Central memory CD4-positive, alpha-beta T cell (primary cell): Measurements from ENCODE around the gene OR2D3.
"Not testable (repeated sequence)": the region's sequence is repeated elsewhere in the genome, so short reads cannot be mapped to it uniquely, and the experiment has no call there.

Experiments used
- DNase-seq: peaks from one replicate; pipeline ENCODE4 v3.0.0; 2022
- total RNA-seq, 3 experiments: gene quantifications; one replicate each; lab custom pipeline; 2026; lab: John Stamatoyannopoulos, UW

OR2D3 gene
- 0 reads per million in 3 experiments for total RNA-seq

DNA sequence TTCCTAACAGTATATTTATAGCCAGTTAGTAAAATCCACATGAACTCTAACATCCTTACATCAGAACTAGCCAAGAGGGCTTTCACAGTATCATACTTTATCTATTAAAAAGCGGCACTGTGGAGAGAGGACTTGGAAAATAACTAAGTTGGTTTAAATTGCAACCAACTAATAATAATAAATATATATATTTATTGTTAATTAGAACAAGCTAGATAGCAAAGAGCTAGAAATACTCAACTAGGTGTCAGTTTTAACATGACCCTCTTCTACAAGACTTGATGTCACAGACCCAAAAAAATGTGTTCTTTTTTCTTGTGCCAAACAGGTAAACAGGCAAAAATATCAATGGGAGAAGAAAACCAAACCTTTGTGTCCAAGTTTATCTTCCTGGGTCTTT lies at the start of gene OR2D3:
Gene OR2D3, plus strand, starts transcription at position 301 of the 400 bp plus-strand sequence. Its CDS starts 0 bp downstream, at position 301.
- no peak for DNase-seq

- DNase-seq: no peak
Observed at GRCh38 chr11:6871278-6871677, 49.5 kb upstream of the OR2D3 start.

- no peak for DNase-seq
Observed at GRCh38 chr11:6875761-6876160, 45.0 kb upstream of the OR2D3 start.

DNA sequence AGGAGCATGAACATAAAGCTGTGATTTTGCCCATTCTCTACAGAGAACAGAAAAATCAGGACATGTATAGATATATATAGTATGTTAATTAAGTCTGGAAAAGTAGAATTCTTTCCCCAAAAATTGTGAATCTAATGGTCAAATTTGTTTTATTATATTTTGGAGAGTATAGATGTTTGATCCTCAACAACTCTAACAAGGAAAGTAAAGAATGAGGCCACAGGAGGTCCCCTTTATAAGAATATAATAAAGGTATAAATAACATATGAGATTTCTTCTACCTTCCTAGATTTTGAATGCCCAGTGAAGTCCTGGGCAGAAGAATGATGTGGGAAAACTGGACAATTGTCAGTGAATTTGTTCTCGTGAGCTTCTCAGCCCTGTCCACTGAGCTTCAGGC lies 44.5 kb upstream of the OR2D3 start, which contains the start of gene OR10A4:
Gene OR10A4, plus strand, starts transcription at position 301 of the 400 bp plus-strand sequence. Its CDS starts 23 bp downstream, at position 324.
- DNase-seq: no peak

- DNase-seq: no peak
Observed at GRCh38 chr11:6876914-6877313, 43.9 kb upstream of the OR2D3 start.

- no peak for DNase-seq
Observed at GRCh38 chr11:6882751-6883150, 38.1 kb upstream of the OR2D3 start.

DNA sequence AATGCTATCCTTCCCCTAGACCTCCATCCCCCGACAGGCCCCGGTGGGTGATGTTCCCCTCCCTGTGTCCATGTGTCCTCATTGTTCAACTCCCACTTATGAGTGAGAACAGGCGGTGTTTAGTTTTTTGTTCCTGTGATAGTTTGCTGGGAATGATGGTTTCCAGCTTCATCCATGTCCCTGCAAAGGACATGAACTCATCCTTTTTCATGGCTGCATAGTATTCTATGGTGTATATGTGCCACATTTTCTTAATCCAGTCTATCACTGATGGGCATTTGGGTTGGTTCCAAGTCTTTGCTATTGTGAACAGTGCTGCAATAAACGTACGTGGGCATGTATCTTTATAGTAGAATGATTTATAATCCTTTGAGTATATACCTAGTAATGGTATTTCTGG lies 33.1 kb upstream of the OR2D3 start:
- not testable (repeated sequence) for DNase-seq

- DNase-seq: no peak
Observed at GRCh38 chr11:6888830-6889229, 32.0 kb upstream of the OR2D3 start.

- no peak for DNase-seq
Observed at GRCh38 chr11:6889835-6890234, 31.0 kb upstream of the OR2D3 start.

DNA sequence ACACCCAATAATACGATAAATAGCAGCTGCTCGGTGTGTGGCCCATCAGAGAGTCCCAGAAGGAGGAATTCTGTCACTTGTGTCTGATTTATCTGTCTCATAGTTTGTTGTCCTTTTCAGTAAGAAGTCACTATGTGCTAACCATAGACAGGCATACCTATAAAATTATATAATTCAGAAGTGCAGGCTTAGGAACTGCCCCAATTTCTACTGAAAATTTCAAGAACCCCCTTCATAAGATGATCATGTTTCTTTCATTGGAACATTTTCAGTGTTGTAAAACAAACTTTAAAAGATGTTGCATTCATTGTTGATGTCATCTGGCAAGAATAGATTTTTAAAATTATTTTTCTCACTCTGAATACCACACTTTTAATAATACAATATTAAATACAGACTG lies 28.4 kb upstream of the OR2D3 start, which contains the start of gene OR2D2:
Gene OR2D2, minus strand, starts transcription at position 101 of the 400 bp plus-strand sequence. Its CDS starts 0 bp downstream, at position 101.
- no peak for DNase-seq

- no peak for DNase-seq
Observed at GRCh38 chr11:6894097-6894496, 26.7 kb upstream of the OR2D3 start.

DNA sequence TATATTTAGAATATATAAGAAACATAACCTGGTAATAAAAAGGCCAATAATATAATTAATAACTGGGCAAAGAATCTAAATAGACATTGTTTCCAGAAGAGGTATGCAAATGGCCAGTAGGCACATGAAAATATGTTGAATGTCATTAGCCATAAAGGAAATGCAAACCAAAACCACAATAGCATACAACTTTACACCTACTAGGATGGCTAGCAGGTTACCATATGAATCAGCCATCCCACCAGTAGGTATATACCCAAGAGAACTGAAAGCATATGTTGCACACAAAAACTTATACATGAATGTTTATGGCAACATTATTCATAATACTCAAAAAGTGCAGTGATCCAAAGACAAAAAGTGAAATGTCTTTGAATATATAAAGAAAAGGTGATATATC lies 25.8 kb upstream of the OR2D3 start:
- no peak for DNase-seq

GRCh38 chr11:6898911-6899310 lies 21.9 kb upstream of the OR2D3 start:
- DNase-seq: no peak

DNA sequence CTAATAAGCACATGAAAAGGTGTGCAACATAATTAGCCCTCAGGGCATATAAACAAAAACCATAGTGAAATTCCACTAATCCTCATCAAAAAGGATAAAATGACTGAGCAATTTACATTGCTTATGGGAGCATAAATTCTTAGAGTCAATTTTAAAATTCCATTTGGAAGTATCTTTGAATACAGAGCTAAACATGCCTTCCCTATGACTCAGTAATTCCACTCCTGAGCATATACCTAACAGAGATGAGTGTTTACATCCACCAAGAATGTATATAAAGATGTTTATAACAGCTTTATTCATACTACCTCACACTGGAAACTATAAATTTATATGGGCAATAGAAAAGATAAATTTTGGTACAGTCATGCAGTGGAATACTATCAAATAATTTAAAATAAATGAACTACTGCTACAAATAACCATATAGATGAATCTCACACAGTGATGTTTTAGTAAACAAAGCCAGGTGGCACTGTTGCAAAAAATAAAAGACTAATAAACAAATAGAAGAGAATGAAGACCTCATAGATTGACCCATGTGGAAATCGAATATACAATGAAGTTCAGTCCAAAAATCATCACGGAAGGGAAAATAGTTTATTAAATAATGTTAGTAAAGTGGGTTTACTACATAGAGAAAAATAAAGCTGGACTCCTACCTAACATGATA lies 20.3 kb upstream of the OR2D3 start:
- no peak for DNase-seq

DNA sequence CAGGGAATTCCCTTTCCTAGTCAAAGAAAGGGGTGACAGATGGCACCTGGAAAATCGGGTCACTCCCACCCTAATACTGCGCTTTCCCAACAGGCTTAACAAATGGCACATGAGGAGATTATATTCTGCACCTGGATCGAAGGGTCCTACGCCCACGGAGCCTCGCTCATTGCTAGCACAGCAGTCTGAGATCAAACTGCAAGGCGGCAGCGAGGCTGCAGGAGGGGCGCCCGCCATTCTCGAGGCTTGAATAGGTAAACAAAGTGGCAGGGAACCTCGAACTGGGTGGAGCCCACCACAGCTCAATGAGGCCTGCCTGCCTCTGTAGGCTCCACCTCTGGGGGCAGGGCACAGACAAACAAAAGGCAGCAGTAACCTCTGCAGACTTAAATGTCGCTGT lies 16.0 kb upstream of the OR2D3 start:
- DNase-seq: not testable (repeated sequence)

- DNase-seq: no peak
Observed at GRCh38 chr11:6911378-6911777, 9.4 kb upstream of the OR2D3 start.

- no peak for DNase-seq
Observed at GRCh38 chr11:6911948-6912347, 8.9 kb upstream of the OR2D3 start.

- no peak for DNase-seq
Observed at GRCh38 chr11:6919698-6920097, 1.1 kb upstream of the OR2D3 start.

GRCh38 chr11:6925007-6925577 lies 4.3 kb downstream of the OR2D3 start:
- DNase-seq: no peak

- no peak for DNase-seq
Observed at GRCh38 chr11:6925636-6926207, 4.9 kb downstream of the OR2D3 start.

DNA sequence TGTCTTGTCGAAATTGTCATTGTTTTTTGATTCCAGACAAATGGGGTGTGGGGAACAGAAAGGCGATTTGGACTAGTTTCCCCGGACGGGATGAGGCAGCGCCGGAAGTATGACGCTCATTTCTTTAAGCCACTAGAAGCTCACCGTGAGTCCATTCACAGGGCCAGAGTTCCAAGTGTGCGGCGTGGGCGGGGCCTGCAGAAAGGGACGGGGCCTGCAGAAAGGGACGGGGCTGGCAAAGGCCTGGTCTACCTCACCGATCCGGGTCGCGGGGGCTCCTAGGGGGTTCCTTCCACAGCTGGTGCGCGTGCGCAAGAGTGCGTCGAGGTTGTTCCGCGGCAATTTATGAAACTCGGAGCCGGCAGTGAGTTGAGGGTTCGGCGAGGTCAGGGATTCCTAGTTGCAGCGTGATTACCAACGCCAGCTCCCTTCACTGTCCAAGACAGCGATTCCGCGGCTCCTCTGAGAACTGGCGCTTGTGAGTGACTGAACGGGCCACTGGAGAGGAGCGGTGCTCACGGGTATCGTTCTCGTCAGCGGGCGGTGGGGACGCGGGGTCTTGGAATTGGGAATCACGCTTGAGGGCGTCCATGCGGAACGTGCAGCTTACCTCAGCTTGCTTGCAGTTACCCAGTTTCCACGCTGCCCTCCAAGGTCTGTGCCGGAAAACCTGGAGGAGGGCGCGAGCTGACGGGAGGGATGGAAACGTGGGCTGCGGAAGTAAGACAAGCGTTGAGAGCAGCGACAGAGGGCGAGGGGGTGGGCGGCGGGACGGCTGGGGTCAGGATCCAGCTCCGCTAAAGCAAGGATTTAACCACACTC lies 5.6 kb downstream of the OR2D3 start, which contains the start of gene ZNF215:
Gene ZNF215, plus strand, starts transcription at position 219 of the 822 bp plus-strand sequence. CDS start 5,847 bp downstream, outside the sequence.
- no peak for DNase-seq

DNA sequence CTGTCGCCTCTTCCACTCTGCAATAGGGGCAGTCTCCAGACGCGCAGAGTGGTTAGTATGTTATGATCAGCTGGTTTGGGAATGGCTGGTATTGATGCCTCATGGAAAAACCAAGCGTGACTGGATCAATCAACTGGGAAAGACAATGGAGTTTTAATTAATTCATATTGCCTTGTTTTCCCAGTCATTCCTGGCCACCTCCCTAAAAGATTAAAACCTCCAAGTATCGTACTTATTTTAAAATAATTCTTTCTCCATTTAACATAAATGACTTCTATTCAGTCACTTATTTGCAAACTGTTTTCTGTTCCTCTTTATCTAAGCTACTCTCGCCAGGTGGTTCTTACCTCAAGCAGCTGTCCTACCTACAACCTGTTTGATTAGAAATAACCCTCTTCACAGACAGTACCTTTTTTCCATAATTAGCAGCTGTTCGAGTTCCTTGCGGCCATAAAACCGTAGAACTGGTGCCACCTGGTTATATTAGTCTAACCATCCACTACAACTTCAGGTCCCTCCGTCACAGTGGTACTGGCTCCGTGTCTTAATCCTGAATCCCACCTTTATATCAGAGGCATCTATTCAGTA lies 6.3 kb downstream of the OR2D3 start:
- no peak for DNase-seq

DNA sequence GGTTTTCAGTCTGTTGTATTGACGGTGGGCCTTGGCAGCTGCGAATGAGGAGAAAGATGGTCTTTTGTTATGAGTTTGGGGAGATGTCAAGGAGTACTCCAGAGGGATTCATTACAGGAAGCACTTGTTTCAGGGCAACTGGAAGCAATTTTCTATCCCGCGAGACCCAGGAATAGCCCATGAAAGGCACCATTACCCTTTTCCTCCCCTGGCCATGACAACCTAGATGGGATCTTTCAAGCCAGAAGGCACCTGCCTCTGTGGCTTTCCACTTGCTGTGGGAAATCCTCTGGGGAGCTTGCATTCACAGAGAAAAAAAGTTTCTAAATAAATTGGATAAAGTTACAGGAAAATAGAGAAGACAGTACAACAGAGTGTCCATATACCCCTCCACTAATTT lies 8.1 kb downstream of the OR2D3 start:
- DNase-seq: no peak
